HepG2 (cell line): ENCODE data around the gene RHOG. TPM values are rescaled to one million over a fixed set of nuclear protein-coding genes. Genes with fewer than 3 reads are reported as not detected.
A peak's percentile ranks its signal among the peaks of the same experiment; 100 is the strongest.

ENCODE experiments used
- CENPX ChIP-seq: sonication (generic); formaldehyde crosslinking; IDR thresholded peaks from 2 replicates; pipeline ENCODE4 v1.9.0; 2021; ENCODE audit warnings: mild to moderate bottlenecking, missing genetic modification reagents, moderate library complexity
- HNRNPH1 ChIP-seq: fragments of 200-400 bp; formaldehyde crosslinking; optimal IDR thresholded peaks from 2 replicates; pipeline ENCODE3; 2017; ENCODE audit warnings: mild to moderate bottlenecking, low read depth, low read length
- HOXD1 ChIP-seq: sonication (generic); formaldehyde crosslinking; IDR thresholded peaks from 2 replicates; pipeline ENCODE4 v1.5.0; 2020; ENCODE audit warnings: missing genetic modification reagents
- LCORL ChIP-seq, 2 experiments: fragments of 450-650 bp in 1 of 2; sonication (generic) in 1 of 2; formaldehyde crosslinking in 1 of 2; IDR thresholded peaks; 2 replicates each; pipeline versions ENCODE4 v1.5.0 to v1.6.1; 2017 to 2020; ENCODE audit warnings: antibody characterized with exemption in 1 of 2, missing genetic modification reagents in 1 of 2
- MEF2D ChIP-seq: sonication (generic); formaldehyde crosslinking; IDR thresholded peaks from 2 replicates; pipeline ENCODE4 v1.5.1; 2020; ENCODE audit warnings: mild to moderate bottlenecking, missing genetic modification reagents
- PHF20 ChIP-seq: sonication (generic); formaldehyde crosslinking; IDR thresholded peaks from 2 replicates; pipeline ENCODE4 v1.5.0; 2020; ENCODE audit warnings: mild to moderate bottlenecking, missing genetic modification reagents
- POLR2AphosphoS2 ChIP-seq: IDR thresholded peaks from 2 replicates; pipeline ENCODE4 v1.6.1; 2011; ENCODE audit warnings: low read depth, low read length, improper control_type of control experiment
- SIN3A ChIP-seq: IDR thresholded peaks from 2 replicates; pipeline ENCODE4 v1.6.1; 2011; ENCODE audit warnings: low read depth, mild to moderate bottlenecking, control low read depth, low read length, borderline replicate concordance
- SNAI1 ChIP-seq: sonication (generic); formaldehyde crosslinking; IDR thresholded peaks from 2 replicates; pipeline ENCODE4 v1.5.0; 2020; ENCODE audit warnings: mild to moderate bottlenecking, missing genetic modification reagents, borderline replicate concordance
- SP1 ChIP-seq, 2 experiments: fragments of 450-650 bp in 1 of 2; sonication (generic) in 1 of 2; formaldehyde crosslinking in 1 of 2; IDR thresholded peaks; 2 replicates each; pipeline versions ENCODE4 v1.4.0 to v1.6.1; 2016 to 2020; ENCODE audit warnings: missing genetic modification reagents in 1 of 2
- SRSF1 ChIP-seq: fragments of 200-400 bp; formaldehyde crosslinking; optimal IDR thresholded peaks from 2 replicates; pipeline ENCODE3; 2017; ENCODE audit warnings: mild to moderate bottlenecking, low read depth, low read length, moderate library complexity
- TFAP4 ChIP-seq: sonication (generic); IDR thresholded peaks from 2 replicates; pipeline ENCODE4 v1.6.1; 2016; ENCODE audit warnings: low read depth, borderline replicate concordance
- ZBTB26 ChIP-seq: IDR thresholded peaks from 2 replicates; pipeline ENCODE4 v1.6.1; 2016; ENCODE audit warnings: missing compliant biosample characterization, missing genetic modification reagents, borderline replicate concordance
- ZNF580 ChIP-seq: IDR thresholded peaks from 2 replicates; pipeline ENCODE4 v1.6.1; 2016; ENCODE audit warnings: low read depth, borderline replicate concordance
- ZNF605 ChIP-seq: sonication (generic); formaldehyde crosslinking; IDR thresholded peaks from 2 replicates; pipeline ENCODE4 v1.8.0; 2022; ENCODE audit warnings: mild to moderate bottlenecking, missing genetic modification reagents
- ZNF644 ChIP-seq: IDR thresholded peaks from 2 replicates; pipeline ENCODE4 v1.6.1; 2016; ENCODE audit warnings: low read depth
- polyA plus RNA-seq, 8 experiments: library from polyadenylated mRNA; depleted of rRNA in 3 of 8; stranded (reverse) in 7 of 8; unstranded in 1 of 8; fragments of >200 nt; fragmentation: Illumina TruSeq in 4 of 8; extraction: Trizol in 4 of 8; gene quantifications; 2 replicates each; pipeline versions ENCODE4 v1.2.1 to v1.2.3, GENCODE V29; 2011 to 2016; ENCODE audit warnings: low read depth in 4 of 8, missing spikeins in 1 of 8, mixed read lengths in 1 of 8; ENCODE audit not compliant: insufficient read depth in 1 of 8
- total RNA-seq, 5 experiments: library from RNA; depleted of rRNA; stranded (reverse); fragments of >200 nt; fragmentation: Illumina TruSeq; extraction: Trizol; gene quantifications; 2 replicates each; pipeline ENCODE4 v1.2.3, GENCODE V29; 2016; ENCODE audit warnings: low read depth in 1 of 5
- TF ChIP-seq, protein P1 (sequence below): sonication (generic); formaldehyde crosslinking; IDR thresholded peaks from 2 replicates; pipeline ENCODE4 v1.4.0; 2020; ENCODE audit warnings: missing genetic modification reagents
- TF ChIP-seq, protein P2 (sequence below): sonication (generic); formaldehyde crosslinking; IDR thresholded peaks from 2 replicates; pipeline ENCODE4 v1.4.0; 2020; ENCODE audit warnings: mild to moderate bottlenecking, missing genetic modification reagents
- TF ChIP-seq, protein P3 (sequence below): sonication (generic); formaldehyde crosslinking; IDR thresholded peaks from 2 replicates; pipeline ENCODE4 v1.8.1; 2023; ENCODE audit warnings: mild to moderate bottlenecking, inconsistent platforms, moderate library complexity, missing genetic modification reagents, borderline replicate concordance
- TF ChIP-seq, protein P4 (sequence below): sonication (generic); formaldehyde crosslinking; IDR thresholded peaks from 2 replicates; pipeline ENCODE4 v1.5.1; 2020; ENCODE audit warnings: missing genetic modification reagents, mild to moderate bottlenecking, borderline replicate concordance

RHOG gene
- total and polyA plus RNA-seq, 2 of the 13 experiments (the other 11 are each of a cell fraction or from before 2014, with no cell fraction given): 7.7 to 23.4 TPM

- TF ChIP-seq ZBTB26 (CRISPR knock-in tag) (0 out of 2 replicates have a peak, but pooled peaks have one; percentile 10), ZNF605 (CRISPR knock-in tag) (peak; percentile 82), PHF20 (peak; percentile 51), LCORL (IDR thresholded peaks at IDR 0.05) (no peak), LCORL (CRISPR knock-in tag; IDR thresholded peaks at IDR 0.05) (peak; percentile 71; the same call in 1 of the 2 replicates), ZNF580 (CRISPR knock-in tag) (peak; percentile 94; the same call in 1 of the 2 replicates), SIN3A (peak; percentile 58; the same call in 1 of the 2 replicates), CENPX (no peak), MEF2D (CRISPR knock-in tag) (peak; percentile 66; the same call in 1 of the 2 replicates), TFAP4 (peak; percentile 50; the same call in 1 of the 2 replicates), SNAI1 (CRISPR knock-in tag) (peak; percentile 79; the same call in 1 of the 2 replicates), HOXD1 (CRISPR knock-in tag) (0 out of 2 replicates have a peak, but pooled peaks have one; percentile 17), HNRNPH1 (no peak), SP1 (IDR thresholded peaks at IDR 0.05) (no peak), SP1 (CRISPR knock-in tag; IDR thresholded peaks at IDR 0.05) (peak; percentile 82), ZNF644 (CRISPR knock-in tag) (no peak), SRSF1 (peak; percentile 36), POLR2AphosphoS2 (no peak)
- TF ChIP-seq, protein P1, sequence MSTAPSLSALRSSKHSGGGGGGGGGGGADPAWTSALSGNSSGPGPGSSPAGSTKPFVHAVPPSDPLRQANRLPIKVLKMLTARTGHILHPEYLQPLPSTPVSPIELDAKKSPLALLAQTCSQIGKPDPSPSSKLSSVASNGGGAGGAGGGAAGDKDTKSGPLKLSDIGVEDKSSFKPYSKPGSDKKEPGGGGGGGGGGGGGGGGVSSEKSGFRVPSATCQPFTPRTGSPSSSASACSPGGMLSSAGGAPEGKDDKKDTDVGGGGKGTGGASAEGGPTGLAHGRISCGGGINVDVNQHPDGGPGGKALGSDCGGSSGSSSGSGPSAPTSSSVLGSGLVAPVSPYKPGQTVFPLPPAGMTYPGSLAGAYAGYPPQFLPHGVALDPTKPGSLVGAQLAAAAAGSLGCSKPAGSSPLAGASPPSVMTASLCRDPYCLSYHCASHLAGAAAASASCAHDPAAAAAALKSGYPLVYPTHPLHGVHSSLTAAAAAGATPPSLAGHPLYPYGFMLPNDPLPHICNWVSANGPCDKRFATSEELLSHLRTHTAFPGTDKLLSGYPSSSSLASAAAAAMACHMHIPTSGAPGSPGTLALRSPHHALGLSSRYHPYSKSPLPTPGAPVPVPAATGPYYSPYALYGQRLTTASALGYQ: peak; percentile 57; the same call in 1 of the 2 replicates
- TF ChIP-seq, protein P2, sequence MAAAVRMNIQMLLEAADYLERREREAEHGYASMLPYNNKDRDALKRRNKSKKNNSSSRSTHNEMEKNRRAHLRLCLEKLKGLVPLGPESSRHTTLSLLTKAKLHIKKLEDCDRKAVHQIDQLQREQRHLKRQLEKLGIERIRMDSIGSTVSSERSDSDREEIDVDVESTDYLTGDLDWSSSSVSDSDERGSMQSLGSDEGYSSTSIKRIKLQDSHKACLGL (CRISPR knock-in tag): 0 out of 2 replicates have a peak, but pooled peaks have one; percentile 69
- TF ChIP-seq, protein P3, sequence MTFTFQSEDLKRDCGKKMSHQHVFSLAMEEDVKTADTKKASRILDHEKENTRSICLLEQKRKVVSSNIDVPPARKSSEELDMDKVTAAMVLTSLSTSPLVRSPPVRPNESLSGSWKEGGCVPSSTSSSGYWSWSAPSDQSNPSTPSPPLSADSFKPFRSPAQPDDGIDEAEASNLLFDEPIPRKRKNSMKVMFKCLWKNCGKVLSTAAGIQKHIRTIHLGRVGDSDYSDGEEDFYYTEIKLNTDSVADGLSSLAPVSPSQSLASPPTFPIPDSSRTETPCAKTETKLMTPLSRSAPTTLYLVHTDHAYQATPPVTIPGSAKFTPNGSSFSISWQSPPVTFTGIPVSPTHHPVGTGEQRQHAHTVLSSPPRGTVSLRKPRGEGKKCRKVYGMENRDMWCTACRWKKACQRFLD (CRISPR knock-in tag): no peak
- TF ChIP-seq, protein P4, sequence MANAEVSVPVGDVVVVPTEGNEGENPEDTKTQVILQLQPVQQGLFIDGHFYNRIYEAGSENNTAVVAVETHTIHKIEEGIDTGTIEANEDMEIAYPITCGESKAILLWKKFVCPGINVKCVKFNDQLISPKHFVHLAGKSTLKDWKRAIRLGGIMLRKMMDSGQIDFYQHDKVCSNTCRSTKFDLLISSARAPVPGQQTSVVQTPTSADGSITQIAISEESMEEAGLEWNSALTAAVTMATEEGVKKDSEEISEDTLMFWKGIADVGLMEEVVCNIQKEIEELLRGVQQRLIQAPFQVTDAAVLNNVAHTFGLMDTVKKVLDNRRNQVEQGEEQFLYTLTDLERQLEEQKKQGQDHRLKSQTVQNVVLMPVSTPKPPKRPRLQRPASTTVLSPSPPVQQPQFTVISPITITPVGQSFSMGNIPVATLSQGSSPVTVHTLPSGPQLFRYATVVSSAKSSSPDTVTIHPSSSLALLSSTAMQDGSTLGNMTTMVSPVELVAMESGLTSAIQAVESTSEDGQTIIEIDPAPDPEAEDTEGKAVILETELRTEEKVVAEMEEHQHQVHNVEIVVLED (CRISPR knock-in tag): no peak
Observed at GRCh38 chr11:3854977-3855807, 14.4 kb upstream of the RHOG start, which contains the start of gene STIM1 (continued).
